Osteoblast (primary cell): ENCODE measurements around the gene CCDC178. TPM values are rescaled to one million over a fixed set of nuclear protein-coding genes. Genes with fewer than 3 reads are reported as not detected.

Experiments used
- DNase-seq: peaks from one replicate; pipeline ENCODE4 v3.0.0; 2011; ENCODE audit warnings: low spot score, mixed read lengths; ENCODE audit not compliant: insufficient read length; ENCODE audit errors: missing footprints
- H2AFZ ChIP-seq: 2 replicates; pipeline ENCODE4 v1.6.0; 2011; ENCODE audit warnings: mild to moderate bottlenecking, low read length
- H3K27ac ChIP-seq: 2 replicates; pipeline ENCODE4 v1.5.1; 2011; ENCODE audit warnings: mild to moderate bottlenecking, low read depth, low read length, moderate library complexity
- H3K27me3 ChIP-seq: 2 replicates; pipeline ENCODE4 v1.6.0; 2012; ENCODE audit warnings: mild to moderate bottlenecking, control low read depth, inconsistent platforms, low read length, moderate library complexity; ENCODE audit not compliant: insufficient read depth
- H3K36me3 ChIP-seq: 2 replicates; pipeline ENCODE4 v1.5.1; 2011; ENCODE audit warnings: mild to moderate bottlenecking, low read length, control low read depth, moderate library complexity; ENCODE audit not compliant: insufficient read depth
- H3K4me1 ChIP-seq: 2 replicates; pipeline ENCODE4 v1.5.1; 2011; ENCODE audit warnings: mild to moderate bottlenecking, low read length, control low read depth, moderate library complexity; ENCODE audit not compliant: insufficient read depth
- H3K4me2 ChIP-seq: 2 replicates; pipeline ENCODE4 v1.6.0; 2011; ENCODE audit warnings: mild to moderate bottlenecking, low read length; ENCODE audit not compliant: insufficient read depth
- H3K4me3 ChIP-seq: fragments of 200-600 bp; sonication (generic); 3 replicates; pipeline ENCODE4 v1.5.1; 2012; ENCODE audit warnings: mild to moderate bottlenecking, low read length, inconsistent platforms; ENCODE audit not compliant: insufficient read depth
- H3K79me2 ChIP-seq: 2 replicates; pipeline ENCODE4 v1.6.0; 2012; ENCODE audit warnings: mild to moderate bottlenecking, low read length, control low read depth, inconsistent platforms; ENCODE audit not compliant: insufficient read depth
- H3K9me3 ChIP-seq: 2 replicates; pipeline ENCODE4 v1.5.1; 2011; ENCODE audit warnings: low read depth, low read length, control low read depth
- H4K20me1 ChIP-seq: 2 replicates; pipeline ENCODE4 v1.6.0; 2012; ENCODE audit warnings: mild to moderate bottlenecking, low read length, control low read depth; ENCODE audit not compliant: insufficient read depth
- total RNA-seq: library from RNA; depleted of rRNA; stranded (reverse); fragments of >200 nt; gene quantifications from 2 replicates; pipeline ENCODE4 v1.2.3, GENCODE V29; 2012
- TF ChIP-seq, protein P1 (sequence below): IDR thresholded peaks from 2 replicates; pipeline ENCODE4 v1.5.1; 2011; ENCODE audit warnings: mild to moderate bottlenecking, low read depth, low read length, moderate library complexity; ENCODE audit errors: extremely low read depth

The CCDC178 gene
- total RNA-seq, 1 donor = not detected

- no peaks in the 10 kb centered on the region for H3K4me1 ChIP-seq
- no peaks in the 10 kb centered on the region for H4K20me1 ChIP-seq
- H3K79me2 ChIP-seq = no peaks in the 10 kb centered on the region
- no peaks in the 10 kb centered on the region for H3K36me3 ChIP-seq
- TF ChIP-seq, protein P1, sequence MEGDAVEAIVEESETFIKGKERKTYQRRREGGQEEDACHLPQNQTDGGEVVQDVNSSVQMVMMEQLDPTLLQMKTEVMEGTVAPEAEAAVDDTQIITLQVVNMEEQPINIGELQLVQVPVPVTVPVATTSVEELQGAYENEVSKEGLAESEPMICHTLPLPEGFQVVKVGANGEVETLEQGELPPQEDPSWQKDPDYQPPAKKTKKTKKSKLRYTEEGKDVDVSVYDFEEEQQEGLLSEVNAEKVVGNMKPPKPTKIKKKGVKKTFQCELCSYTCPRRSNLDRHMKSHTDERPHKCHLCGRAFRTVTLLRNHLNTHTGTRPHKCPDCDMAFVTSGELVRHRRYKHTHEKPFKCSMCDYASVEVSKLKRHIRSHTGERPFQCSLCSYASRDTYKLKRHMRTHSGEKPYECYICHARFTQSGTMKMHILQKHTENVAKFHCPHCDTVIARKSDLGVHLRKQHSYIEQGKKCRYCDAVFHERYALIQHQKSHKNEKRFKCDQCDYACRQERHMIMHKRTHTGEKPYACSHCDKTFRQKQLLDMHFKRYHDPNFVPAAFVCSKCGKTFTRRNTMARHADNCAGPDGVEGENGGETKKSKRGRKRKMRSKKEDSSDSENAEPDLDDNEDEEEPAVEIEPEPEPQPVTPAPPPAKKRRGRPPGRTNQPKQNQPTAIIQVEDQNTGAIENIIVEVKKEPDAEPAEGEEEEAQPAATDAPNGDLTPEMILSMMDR = no peak
- no peak overlapping the region for H2AFZ ChIP-seq
- no peak for DNase-seq
- H3K4me3 ChIP-seq = no peak overlapping the region
- no peak overlapping the region for H3K4me2 ChIP-seq
- H3K9me3 ChIP-seq = no peaks in the 10 kb centered on the region
- no peaks in the 10 kb centered on the region for H3K27me3 ChIP-seq
- H3K27ac ChIP-seq = no peak overlapping the region
Observed at GRCh38 chr18:33116376-33116775, 324.1 kb downstream of the CCDC178 start.

GRCh38 chr18:33115917-33116316 is 324.6 kb downstream of the CCDC178 start:
- Histone ChIP-seq H4K20me1 (no peaks in the 10 kb centered on the region), H3K79me2 (no peaks in the 10 kb centered on the region), H3K4me2 (no peak overlapping the region), H2AFZ (no peak overlapping the region), H3K4me3 (no peak overlapping the region), H3K27ac (no peak overlapping the region), H3K27me3 (no peaks in the 10 kb centered on the region), H3K4me1 (no peaks in the 10 kb centered on the region), H3K9me3 (no peaks in the 10 kb centered on the region), H3K36me3 (no peaks in the 10 kb centered on the region)
- TF ChIP-seq, protein P1 = no peak
- DNase-seq = no peak

- H3K9me3 ChIP-seq = no peaks in the 10 kb centered on the region
- no peak overlapping the region for H3K27ac ChIP-seq
- H3K36me3 ChIP-seq = no peaks in the 10 kb centered on the region
- H3K4me3 ChIP-seq = no peak overlapping the region
- TF ChIP-seq, protein P1 = no peak
- H3K79me2 ChIP-seq = no peaks in the 10 kb centered on the region
- no peaks in the 10 kb centered on the region for H4K20me1 ChIP-seq
- H3K27me3 ChIP-seq = no peaks in the 10 kb centered on the region
- H3K4me2 ChIP-seq = no peak overlapping the region
- H2AFZ ChIP-seq = no peak overlapping the region
- DNase-seq = no peak
- no peaks in the 10 kb centered on the region for H3K4me1 ChIP-seq
Observed at GRCh38 chr18:33115476-33115875, 325.0 kb downstream of the CCDC178 start.

GRCh38 chr18:33114749-33115148 is 325.8 kb downstream of the CCDC178 start:
- Histone ChIP-seq H3K79me2 (no peaks in the 10 kb centered on the region), H3K4me2 (no peak overlapping the region), H2AFZ (no peak overlapping the region), H3K27me3 (no peaks in the 10 kb centered on the region), H3K9me3 (no peaks in the 10 kb centered on the region), H3K27ac (no peak overlapping the region), H3K36me3 (no peaks in the 10 kb centered on the region), H3K4me3 (no peak overlapping the region), H4K20me1 (no peaks in the 10 kb centered on the region), H3K4me1 (no peaks in the 10 kb centered on the region)
- TF ChIP-seq, protein P1 = no peak
- DNase-seq = no peak
